OCI-LY1 (cell line): ENCODE measurements around the gene ESRRA.

Experiments
- H2AFZ ChIP-seq: fragments of 200-600 bp; sonication (generic), shearing (Covaris generic); 2 replicates; pipeline ENCODE4 v1.6.0; 2014; ENCODE audit warnings: antibody characterized with exemption, mild to moderate bottlenecking, low read length
- H3F3A ChIP-seq: fragments of 200-600 bp; sonication (generic), shearing (Covaris generic); 2 replicates; pipeline ENCODE4 v1.6.0; 2014; ENCODE audit warnings: mild to moderate bottlenecking, antibody characterized with exemption, low read length, moderate library complexity; ENCODE audit not compliant: insufficient read depth
- H3K27ac ChIP-seq: fragments of 200-600 bp; sonication (generic); 2 replicates; pipeline ENCODE4 v1.5.1; 2014; ENCODE audit warnings: low read length, mixed run types, mild to moderate bottlenecking, low read depth; ENCODE audit not compliant: poor library complexity, severe bottlenecking
- H3K27me3 ChIP-seq: fragments of 200-600 bp; sonication (generic); 2 replicates; pipeline ENCODE4 v1.6.0; 2014; ENCODE audit warnings: antibody characterized with exemption, mild to moderate bottlenecking, low read length, moderate library complexity; ENCODE audit not compliant: insufficient read depth
- H3K36me3 ChIP-seq: fragments of 200-600 bp; sonication (generic); 2 replicates; pipeline ENCODE4 v1.6.1; 2014; ENCODE audit warnings: mild to moderate bottlenecking, antibody characterized with exemption, low read length, moderate library complexity, mixed read lengths; ENCODE audit not compliant: insufficient read depth
- H3K4me1 ChIP-seq: fragments of 200-600 bp; sonication (generic); 2 replicates; pipeline ENCODE4 v1.5.1; 2014; ENCODE audit warnings: mild to moderate bottlenecking, low read length, moderate library complexity; ENCODE audit not compliant: insufficient read depth, severe bottlenecking
- H3K4me2 ChIP-seq: fragments of 200-600 bp; sonication (generic), shearing (Covaris generic); 2 replicates; pipeline ENCODE4 v1.6.1; 2014; ENCODE audit warnings: low read length
- H3K4me3 ChIP-seq: fragments of 200-600 bp; sonication (generic); 2 replicates; pipeline ENCODE4 v1.5.1; 2014; ENCODE audit warnings: low read length, low read depth, mild to moderate bottlenecking, mixed read lengths; ENCODE audit not compliant: poor library complexity, severe bottlenecking
- H3K79me2 ChIP-seq: fragments of 200-600 bp; shearing (Covaris generic); 2 replicates; pipeline ENCODE4 v1.6.1; 2016; ENCODE audit warnings: mixed run types, low read length, mixed read lengths; ENCODE audit not compliant: insufficient read depth
- H3K9ac ChIP-seq: fragments of 200-600 bp; sonication (generic), shearing (Covaris generic); 2 replicates; pipeline ENCODE4 v1.6.1; 2014; ENCODE audit warnings: mild to moderate bottlenecking, low read length, mixed read lengths
- H3K9me2 ChIP-seq: fragments of 200-600 bp; sonication (generic), shearing (Covaris generic); 2 replicates; pipeline ENCODE4 v1.6.1; 2014; ENCODE audit warnings: low read depth, mild to moderate bottlenecking, low read length, mixed read lengths
- H3K9me3 ChIP-seq: fragments of 200-600 bp; shearing (Covaris generic); 2 replicates; pipeline ENCODE4 v1.6.1; 2014; ENCODE audit warnings: low read length, mixed read lengths
- H4K20me1 ChIP-seq: fragments of 200-600 bp; sonication (generic), shearing (Covaris generic); 2 replicates; pipeline ENCODE4 v1.6.0; 2016; ENCODE audit warnings: mild to moderate bottlenecking, low read length; ENCODE audit not compliant: insufficient read depth
- EZH2 ChIP-seq: fragments of 200-600 bp; sonication (generic), shearing (Covaris generic); IDR thresholded peaks from 2 replicates; pipeline ENCODE4 v1.8.0; 2017; ENCODE audit warnings: borderline replicate concordance, mixed run types, mild to moderate bottlenecking, antibody characterized with exemption, low read length, moderate library complexity, mixed read lengths
- TF ChIP-seq, protein P1 (sequence below): fragments of 200-600 bp; sonication (generic), shearing (Covaris generic); IDR thresholded peaks from 2 replicates; pipeline ENCODE4 v1.5.1; 2017; ENCODE audit warnings: mild to moderate bottlenecking, antibody characterized with exemption, low read length, moderate library complexity, mixed read lengths

The ESRRA gene

GRCh38 chr11:64258946-64259532, 46.3 kb upstream of the ESRRA start:
- Histone ChIP-seq H4K20me1 (no peaks in the 10 kb centered on the region), H3K4me1 (no peaks in the 10 kb centered on the region), H3F3A (no peaks in the 10 kb centered on the region), H3K9me3 (no peaks in the 10 kb centered on the region), H3K79me2 (no peaks in the 10 kb centered on the region), H3K9me2 (no peaks in the 10 kb centered on the region), H3K4me2 (no peak overlapping the region), H3K4me3 (no peak overlapping the region), H3K9ac (no peak overlapping the region), H3K36me3 (peaks cover 44% of the 10 kb centered on the region), H3K27ac (no peak overlapping the region), H2AFZ (no peak overlapping the region), H3K27me3 (no peaks in the 10 kb centered on the region)
- TF ChIP-seq EZH2, result no peak
- TF ChIP-seq, protein P1, sequence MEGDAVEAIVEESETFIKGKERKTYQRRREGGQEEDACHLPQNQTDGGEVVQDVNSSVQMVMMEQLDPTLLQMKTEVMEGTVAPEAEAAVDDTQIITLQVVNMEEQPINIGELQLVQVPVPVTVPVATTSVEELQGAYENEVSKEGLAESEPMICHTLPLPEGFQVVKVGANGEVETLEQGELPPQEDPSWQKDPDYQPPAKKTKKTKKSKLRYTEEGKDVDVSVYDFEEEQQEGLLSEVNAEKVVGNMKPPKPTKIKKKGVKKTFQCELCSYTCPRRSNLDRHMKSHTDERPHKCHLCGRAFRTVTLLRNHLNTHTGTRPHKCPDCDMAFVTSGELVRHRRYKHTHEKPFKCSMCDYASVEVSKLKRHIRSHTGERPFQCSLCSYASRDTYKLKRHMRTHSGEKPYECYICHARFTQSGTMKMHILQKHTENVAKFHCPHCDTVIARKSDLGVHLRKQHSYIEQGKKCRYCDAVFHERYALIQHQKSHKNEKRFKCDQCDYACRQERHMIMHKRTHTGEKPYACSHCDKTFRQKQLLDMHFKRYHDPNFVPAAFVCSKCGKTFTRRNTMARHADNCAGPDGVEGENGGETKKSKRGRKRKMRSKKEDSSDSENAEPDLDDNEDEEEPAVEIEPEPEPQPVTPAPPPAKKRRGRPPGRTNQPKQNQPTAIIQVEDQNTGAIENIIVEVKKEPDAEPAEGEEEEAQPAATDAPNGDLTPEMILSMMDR, result no peak

DNA sequence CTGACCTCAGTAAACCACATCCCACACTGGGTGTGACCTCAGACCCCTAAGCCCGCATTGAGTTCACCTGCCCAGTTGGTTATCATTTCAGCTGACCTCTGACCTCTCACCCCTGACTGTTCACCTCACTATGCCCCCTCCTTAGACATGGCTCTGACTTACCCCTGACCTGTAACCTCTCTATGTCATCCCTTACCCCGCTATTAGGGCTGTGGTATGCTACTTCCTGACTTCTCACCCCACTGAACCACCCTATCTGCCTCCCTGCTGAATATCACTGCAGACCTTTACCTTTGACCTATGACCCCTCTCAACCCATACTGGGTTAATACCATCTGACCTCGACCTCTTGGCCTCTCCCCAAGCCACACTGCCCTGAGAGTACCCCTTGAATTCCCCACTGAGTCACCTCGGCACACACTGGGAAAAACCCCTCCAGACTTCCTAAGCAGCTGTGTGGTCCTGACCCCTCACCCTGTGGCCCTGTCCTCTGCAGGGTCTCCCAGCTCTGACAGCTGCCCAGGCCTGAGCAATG, 45.7 kb upstream of the ESRRA start:
- H3K27me3 ChIP-seq, result no peaks in the 10 kb centered on the region
- no peak overlapping the region for H2AFZ ChIP-seq
- H3K9ac ChIP-seq, result no peak overlapping the region
- peaks cover 41% of the 10 kb centered on the region for H3K36me3 ChIP-seq
- no peaks in the 10 kb centered on the region for H3K79me2 ChIP-seq
- TF ChIP-seq, protein P1, result no peak
- no peak for TF ChIP-seq EZH2
- H3K4me2 ChIP-seq, result no peak overlapping the region
- no peaks in the 10 kb centered on the region for H3K9me2 ChIP-seq
- no peak overlapping the region for H3K4me3 ChIP-seq
- no peaks in the 10 kb centered on the region for H3K4me1 ChIP-seq
- H4K20me1 ChIP-seq, result no peaks in the 10 kb centered on the region
- H3K9me3 ChIP-seq, result no peaks in the 10 kb centered on the region
- H3F3A ChIP-seq, result no peaks in the 10 kb centered on the region
- H3K27ac ChIP-seq, result no peak overlapping the region

DNA sequence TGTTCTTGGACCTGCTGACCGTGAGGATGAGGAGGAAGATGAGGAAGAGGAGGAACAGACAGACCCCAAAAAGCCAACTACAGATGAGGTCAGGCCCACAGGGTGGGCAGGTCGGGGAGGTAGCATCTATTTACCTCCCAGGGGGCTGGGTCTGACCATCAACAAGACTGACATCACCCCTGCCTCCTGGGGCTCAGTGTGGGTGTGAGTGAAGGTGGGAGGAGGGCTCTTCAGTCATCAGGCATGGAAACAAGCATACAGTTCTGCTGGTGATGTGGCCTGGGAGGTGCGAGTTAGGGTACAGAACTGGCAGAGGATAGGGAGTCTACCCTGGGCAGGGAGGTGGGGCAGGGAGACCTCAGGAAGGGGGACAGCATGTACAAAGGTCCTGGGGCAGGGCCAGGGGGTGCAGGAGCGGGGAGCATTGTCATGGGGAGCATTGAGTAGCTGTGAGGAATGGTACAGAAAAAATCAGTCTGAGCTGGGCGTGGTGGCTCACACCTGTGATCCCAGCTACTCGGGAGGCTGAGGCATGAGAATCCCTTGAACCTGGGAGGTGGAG, 45.1 kb upstream of the ESRRA start:
- peaks cover 37% of the 10 kb centered on the region for H3K36me3 ChIP-seq
- H3K79me2 ChIP-seq, result no peaks in the 10 kb centered on the region
- TF ChIP-seq, protein P1, result no peak
- no peak overlapping the region for H3K27ac ChIP-seq
- H3K4me2 ChIP-seq, result no peak overlapping the region
- no peaks in the 10 kb centered on the region for H3K9me3 ChIP-seq
- no peaks in the 10 kb centered on the region for H3K9me2 ChIP-seq
- H3F3A ChIP-seq, result no peaks in the 10 kb centered on the region
- H3K4me3 ChIP-seq, result no peak overlapping the region
- no peak overlapping the region for H2AFZ ChIP-seq
- H3K4me1 ChIP-seq, result no peaks in the 10 kb centered on the region
- no peak overlapping the region for H3K9ac ChIP-seq
- no peaks in the 10 kb centered on the region for H4K20me1 ChIP-seq
- no peaks in the 10 kb centered on the region for H3K27me3 ChIP-seq
